ENCODE measurements around the gene GPR176.
A peak's percentile ranks its signal among the peaks of the same experiment; 100 is the strongest.

The GPR176 gene

GRCh38 chr15:39801641-39802309 is 118.3 kb downstream of the GPR176 start:
- DNase-seq = no peak

GRCh38 chr15:39799552-39800011 is 120.5 kb downstream of the GPR176 start:
- no peak for DNase-seq

- no peak for DNase-seq
Measured at GRCh38 chr15:39798382-39798781, 121.7 kb downstream of the GPR176 start.

GRCh38 chr15:39797407-39797806 is 122.7 kb downstream of the GPR176 start:
- no peak for DNase-seq

GRCh38 chr15:39796601-39797000 is 123.5 kb downstream of the GPR176 start:
- DNase-seq = no peak

GRCh38 chr15:39795486-39795885 is 124.6 kb downstream of the GPR176 start:
- no peak for DNase-seq

- no peak for DNase-seq
Measured at GRCh38 chr15:39794954-39795353, 125.1 kb downstream of the GPR176 start.

- no peak for DNase-seq
Measured at GRCh38 chr15:39793923-39794322, 126.1 kb downstream of the GPR176 start.

- DNase-seq = no peak
Measured at GRCh38 chr15:39792844-39793335, 127.2 kb downstream of the GPR176 start.

GRCh38 chr15:39792025-39792843 is 127.8 kb downstream of the GPR176 start:
- no peak for DNase-seq

- DNase-seq = no peak
Measured at GRCh38 chr15:39789736-39790135, 130.3 kb downstream of the GPR176 start.

- no peak for DNase-seq
Measured at GRCh38 chr15:39788800-39789565, 131.1 kb downstream of the GPR176 start.

GRCh38 chr15:39788108-39788507 is 132.0 kb downstream of the GPR176 start:
- DNase-seq = no peak

GRCh38 chr15:39787479-39787878 is 132.6 kb downstream of the GPR176 start:
- no peak for DNase-seq

GRCh38 chr15:39786447-39787056 is 133.5 kb downstream of the GPR176 start:
- no peak for DNase-seq

- no peak for DNase-seq
Measured at GRCh38 chr15:39785841-39786240, 134.2 kb downstream of the GPR176 start.

- no peak for DNase-seq
Measured at GRCh38 chr15:39785139-39785538, 134.9 kb downstream of the GPR176 start.

- no peak for DNase-seq
Measured at GRCh38 chr15:39784638-39785037, 135.4 kb downstream of the GPR176 start.

- DNase-seq = no peak
Measured at GRCh38 chr15:39784125-39784524, 135.9 kb downstream of the GPR176 start.

GRCh38 chr15:39783244-39783820 is 136.7 kb downstream of the GPR176 start:
- no peak for DNase-seq

- peak; percentile 94 for DNase-seq
Measured at GRCh38 chr15:39782441-39783138, 137.5 kb downstream of the GPR176 start, which contains the start of gene FSIP1. TSS of gene FSIP1 (minus strand) at chr15:39782841. CDS start at chr15:39776524, 6,317 bp downstream.

- DNase-seq = no peak
Measured at GRCh38 chr15:39781967-39782302, 138.1 kb downstream of the GPR176 start.
